Body of pancreas (tissue), 4 donors: Measurements from ENCODE around the gene DNAJC30. TPM values are rescaled to one million over a fixed set of nuclear protein-coding genes. Genes with fewer than 3 reads are reported as not detected.
A peak's percentile ranks its signal among the peaks of the same experiment; 100 is the strongest.

Experiments used
- ATAC-seq: fragments of 150-250 bp; one replicate; pipeline ENCODE4 v1.9.1; 2016
- DNase-seq, 4 donors: peaks; one replicate each; pipeline ENCODE4 v3.0.0-alpha.2; 2019
- H3K27ac ChIP-seq, 4 donors: fragments of 200-600 bp; sonication (generic); 1 replicate in 3 of 4; 2 replicates in 1 of 4; pipeline versions ENCODE4 v1.5.1 to v1.6.1; 2016 to 2019; ENCODE audit warnings: mild to moderate bottlenecking in 1 of 4, mixed read lengths in 1 of 4, moderate library complexity in 1 of 4
- H3K27me3 ChIP-seq, 2 donors: fragments of 200-600 bp; sonication (generic); one replicate each; pipeline ENCODE4 v1.6.0; 2016; ENCODE audit warnings: mild to moderate bottlenecking in 1 of 2
- H3K36me3 ChIP-seq, 2 donors: fragments of 200-600 bp; sonication (generic); replicated peaks in 1 of 2; 2 replicates each; pipeline ENCODE4 v1.5.1; 2016; ENCODE audit warnings: low read depth in 2 of 2; ENCODE audit not compliant: insufficient read depth in 1 of 2
- H3K4me1 ChIP-seq: fragments of 200-600 bp; sonication (generic); one replicate; pipeline ENCODE4 v1.6.0; 2016
- H3K4me3 ChIP-seq, 2 donors: fragments of 200-600 bp; sonication (generic); 1 replicate in 1 of 2; 2 replicates in 1 of 2; pipeline ENCODE4 v1.5.1; 2016 to 2019
- H3K9me3 ChIP-seq, 3 donors: fragments of 200-600 bp; sonication (generic); 1 replicate in 2 of 3; 2 replicates in 1 of 3; pipeline ENCODE4 v1.5.1; 2016
- CTCF ChIP-seq, 7 experiments: fragments of 450-650 bp in 4 of 7; fragments of 200-600 bp in 3 of 7; sonication (generic) in 3 of 7; IDR thresholded peaks; one replicate each; pipeline ENCODE4 v1.5.1; 2016 to 2019; ENCODE audit warnings: antibody characterized with exemption in 7 of 7
- POLR2A ChIP-seq, 3 donors: fragments of 450-650 bp; IDR thresholded peaks; one replicate each; pipeline ENCODE4 v1.6.1; 2016; ENCODE audit warnings: antibody characterized with exemption in 3 of 3, mild to moderate bottlenecking in 2 of 3
- WGBS, 2 donors: methylation state at CpG; one replicate each; pipeline ENCODE4 v1.1.5; 2017; 5-methylcytosine and 5-hydroxymethylcytosine counted together
- intact Hi-C: fragments of 100-400 bp; cut with DNase I; formaldehyde crosslinking; loops from one replicate; pipeline ENCODE4 v1.15.1; 2023
- total RNA-seq, 2 donors: library from RNA; depleted of rRNA; stranded (reverse); fragments of >200 nt; gene quantifications; one replicate each; pipeline ENCODE4 v1.1.0, GENCODE V29; 2016

The DNAJC30 gene
- total RNA-seq, 2 donors from 2014 or later, result 3.6 to 5.6 TPM

GRCh38 chr7:73652541-73652949 lies 30.7 kb downstream of the DNAJC30 start:
- TF ChIP-seq CTCF (IDR thresholded peaks at IDR 0.05) (no peak), POLR2A (IDR thresholded peaks at IDR 0.05) (no peak)
- no peak for ATAC-seq

GRCh38 chr7:73650524-73650923 lies 32.7 kb downstream of the DNAJC30 start:
- no peaks in the 10 kb centered on the region for H3K9me3 ChIP-seq
- peaks cover 9% of the 10 kb centered on the region for H3K4me1 ChIP-seq
- DNase-seq, result no peak
- TF ChIP-seq CTCF (IDR thresholded peaks at IDR 0.05) (no peak), POLR2A (IDR thresholded peaks at IDR 0.05) (no peak)
- intact Hi-C loops, result no loop called here
- H3K27me3 ChIP-seq, result no peaks in the 10 kb centered on the region
- no peaks in the 10 kb centered on the region for H3K36me3 ChIP-seq
- no peak for ATAC-seq
- 52 to 60% methylated on average over 4 to 5 of the region's 5 CpGs for WGBS, 2 donors
- no peak overlapping the region for H3K4me3 ChIP-seq
- no peak overlapping the region for H3K27ac ChIP-seq

More at GRCh38 chr7:73652541-73652949, 30.7 kb downstream of the DNAJC30 start:
- DNase-seq, result peak in 1 of 4 donors; percentile 37
- intact Hi-C loops, result no loop called here
- no peaks in the 10 kb centered on the region for H3K9me3 ChIP-seq
- no peak overlapping the region for H3K4me3 ChIP-seq
- H3K4me1 ChIP-seq, result peaks cover 5% of the 10 kb centered on the region
- no peaks in the 10 kb centered on the region for H3K36me3 ChIP-seq
- 48 to 52% methylated on average over 11 of the region's 11 CpGs for WGBS, 2 donors
- H3K27me3 ChIP-seq, result no peaks in the 10 kb centered on the region
- H3K27ac ChIP-seq, result no peak overlapping the region

GRCh38 chr7:73649576-73649975 lies 33.7 kb downstream of the DNAJC30 start:
- Histone ChIP-seq H3K36me3 (no peaks in the 10 kb centered on the region), H3K4me1 (peaks cover 11% of the 10 kb centered on the region), H3K4me3 (no peak overlapping the region), H3K27ac (no peak overlapping the region), H3K27me3 (no peaks in the 10 kb centered on the region), H3K9me3 (no peaks in the 10 kb centered on the region)
- TF ChIP-seq CTCF (IDR thresholded peaks at IDR 0.05) (no peak), POLR2A (IDR thresholded peaks at IDR 0.05) (no peak)
- intact Hi-C loops, result no loop called here
- no peak for ATAC-seq
- 62 to 64% methylated on average over 9 of the region's 9 CpGs for WGBS, 2 donors
- DNase-seq, result no peak

- 69 to 82% methylated on average over 1 of the region's 1 CpG for WGBS, 2 donors
- intact Hi-C loops, result no loop called here
- DNase-seq (no peak), ATAC-seq (no peak)
- Histone ChIP-seq H3K4me1 (peaks cover 11% of the 10 kb centered on the region), H3K9me3 (no peaks in the 10 kb centered on the region), H3K4me3 (no peak overlapping the region), H3K27ac (no peak overlapping the region), H3K36me3 (no peaks in the 10 kb centered on the region), H3K27me3 (no peaks in the 10 kb centered on the region)
- TF ChIP-seq CTCF (IDR thresholded peaks at IDR 0.05), result no peak
These were observed 34.5 kb downstream of the DNAJC30 start for GRCh38 chr7:73648593-73649332.
